HG03108 (cell line): Measurements from ENCODE around the gene MOV10L1.

Experiments
- ATAC-seq: cut with Tn5 transposase; IDR thresholded peaks from one replicate; pipeline ENCODE4 v1.9.1; 2021; ENCODE audit warnings: moderate library complexity; ENCODE audit not compliant: unreplicated experiment

The MOV10L1 gene

GRCh38 chr22:50101870-50102565, 12.2 kb downstream of the MOV10L1 start:
- no peak for ATAC-seq

GRCh38 chr22:50102946-50103345, 13.1 kb downstream of the MOV10L1 start:
- ATAC-seq = no peak

GRCh38 chr22:50104141-50104544, 14.3 kb downstream of the MOV10L1 start:
- no peak for ATAC-seq

GRCh38 chr22:50105208-50106100, 15.6 kb downstream of the MOV10L1 start:
- ATAC-seq = no peak

- no peak for ATAC-seq
These were observed 17.7 kb downstream of the MOV10L1 start for GRCh38 chr22:50107529-50107928.

- ATAC-seq = no peak
These were observed 21.2 kb downstream of the MOV10L1 start for GRCh38 chr22:50111056-50111455.

- ATAC-seq = no peak
These were observed 22.6 kb downstream of the MOV10L1 start for GRCh38 chr22:50112151-50113118.

- no peak for ATAC-seq
These were observed 24.6 kb downstream of the MOV10L1 start for GRCh38 chr22:50114221-50115021.

- no peak for ATAC-seq
These were observed 25.9 kb downstream of the MOV10L1 start for GRCh38 chr22:50115693-50116092.

- ATAC-seq = no peak
These were observed 27.5 kb downstream of the MOV10L1 start for GRCh38 chr22:50117168-50117762.

GRCh38 chr22:50118129-50118528, 28.3 kb downstream of the MOV10L1 start:
- ATAC-seq = no peak

- ATAC-seq = no peak
These were observed 28.9 kb downstream of the MOV10L1 start for GRCh38 chr22:50118557-50119168.

GRCh38 chr22:50119169-50119767, 29.5 kb downstream of the MOV10L1 start:
- ATAC-seq = no peak

GRCh38 chr22:50119768-50120251, 30.0 kb downstream of the MOV10L1 start:
- ATAC-seq = no peak

GRCh38 chr22:50121202-50121740, 31.5 kb downstream of the MOV10L1 start:
- ATAC-seq = no peak

GRCh38 chr22:50123119-50123518, 33.3 kb downstream of the MOV10L1 start:
- ATAC-seq = no peak

GRCh38 chr22:50125029-50125428, 35.2 kb downstream of the MOV10L1 start:
- no peak for ATAC-seq

- ATAC-seq = no peak
These were observed 39.4 kb downstream of the MOV10L1 start for GRCh38 chr22:50129121-50129736.
